IPS-18c (cell line): ENCODE results near the gene ACTN4.

Experiments
- H3K4me3 ChIP-seq: 2 replicates; pipeline ENCODE4 v1.7.0; 2013; ENCODE audit warnings: low read depth, mild to moderate bottlenecking, low read length, moderate library complexity; ENCODE audit not compliant: insufficient read depth
- H3K9me3 ChIP-seq: one replicate; pipeline ENCODE4 v1.6.1; 2013; ENCODE audit warnings: mild to moderate bottlenecking, low read length, moderate library complexity; ENCODE audit not compliant: control insufficient read depth, insufficient read depth

ACTN4 gene

DNA sequence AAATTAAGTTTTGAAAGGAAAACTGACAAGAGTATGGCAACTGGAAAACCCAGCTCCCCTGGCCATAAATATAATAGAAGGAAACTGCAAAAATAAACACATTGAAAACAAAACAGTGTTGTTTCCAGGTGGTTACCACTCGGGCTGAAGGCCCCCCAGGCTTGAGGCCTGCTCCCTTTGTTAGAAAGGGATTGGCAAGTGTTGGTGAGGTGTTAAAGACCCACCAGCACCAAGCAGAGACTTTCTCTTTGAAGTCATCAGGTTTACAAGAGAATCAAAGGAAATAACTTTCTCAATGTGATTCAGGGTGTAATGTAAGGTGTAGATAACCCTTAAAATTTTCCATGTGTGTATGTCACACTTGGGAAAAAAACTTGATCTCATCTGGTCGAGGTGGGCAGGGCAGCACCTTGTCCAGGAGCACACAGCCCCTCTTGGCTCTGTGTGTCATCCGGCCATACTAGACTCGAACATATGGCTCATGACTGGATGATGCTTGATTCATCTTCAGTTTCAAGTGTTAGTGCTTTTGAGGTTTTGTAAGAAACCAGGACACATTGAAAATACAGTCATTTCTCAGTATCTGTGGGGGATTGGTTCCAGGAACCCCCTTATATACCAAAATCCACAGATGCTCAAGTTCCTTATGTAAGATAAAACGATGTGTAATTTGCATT is 7.8 kb downstream of the ACTN4 start:
- Histone ChIP-seq H3K9me3 (no peaks in the 10 kb centered on the region), H3K4me3 (no peak overlapping the region)

DNA sequence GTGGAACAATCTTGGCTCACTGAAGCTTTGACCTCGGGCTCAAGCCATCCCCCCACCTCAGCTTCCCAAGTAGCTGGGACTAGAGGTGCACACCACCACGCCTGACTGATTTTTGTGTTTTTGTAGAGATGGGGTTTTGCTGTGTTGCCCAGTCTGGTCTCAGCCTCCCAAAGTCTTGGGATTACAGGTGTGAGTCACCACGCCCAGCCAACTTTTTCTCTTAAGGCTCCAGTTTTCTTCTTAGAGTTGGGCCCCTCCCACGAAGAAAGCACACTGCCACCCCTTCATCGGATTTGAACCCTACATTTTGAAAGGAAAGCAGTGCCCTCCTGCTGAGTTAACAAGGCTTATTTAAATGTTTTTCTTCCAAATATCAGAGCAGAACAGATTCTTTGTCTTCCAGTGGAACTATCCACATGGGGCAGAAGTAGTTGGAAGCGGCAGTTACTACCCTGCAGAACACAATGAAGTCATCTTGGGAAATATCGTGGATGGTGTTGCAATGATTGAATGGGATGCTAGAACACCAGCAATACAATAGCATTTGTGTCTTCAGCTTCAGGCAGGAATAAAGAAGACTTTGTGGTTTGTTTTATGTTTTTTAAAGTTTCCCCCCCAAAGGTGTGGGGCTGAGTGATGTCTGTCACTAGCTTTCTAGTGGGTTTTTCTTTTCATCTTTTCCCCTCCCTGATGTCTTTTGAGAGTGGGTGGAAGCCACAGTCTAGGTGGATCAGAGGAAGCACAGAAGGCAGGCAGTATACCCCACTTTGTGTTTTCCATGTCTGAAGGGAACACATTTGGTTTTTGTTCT is 8.9 kb downstream of the ACTN4 start:
- no peak overlapping the region for H3K4me3 ChIP-seq
- H3K9me3 ChIP-seq: no peaks in the 10 kb centered on the region

DNA sequence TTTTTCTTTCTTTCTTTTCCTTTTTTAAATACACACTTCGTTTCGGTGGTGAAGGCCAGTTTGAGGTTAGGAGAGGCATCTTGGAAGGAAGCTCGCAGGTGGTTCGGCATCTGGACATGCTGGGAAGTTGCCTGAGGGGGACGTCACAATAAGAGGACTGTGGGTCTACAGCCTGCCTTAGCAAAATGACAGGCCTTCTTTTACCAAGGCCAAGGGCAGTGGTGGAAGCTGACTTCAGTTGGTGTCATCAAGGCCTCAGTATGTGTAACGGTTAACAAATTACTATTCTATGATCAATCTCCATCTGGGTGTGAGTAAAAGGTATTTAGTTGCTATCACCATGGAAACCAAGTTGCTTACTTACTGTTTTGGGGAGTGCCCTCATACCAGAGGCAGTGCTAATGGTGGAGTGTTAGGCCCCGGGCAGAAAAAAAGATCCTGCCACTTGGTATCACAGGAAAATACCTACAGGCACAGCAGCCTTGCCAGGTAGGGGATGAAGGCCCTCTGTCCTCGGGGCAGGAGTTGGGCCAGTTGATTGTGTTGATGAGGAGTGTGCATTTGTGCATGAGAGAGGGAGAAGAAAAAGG is 10.3 kb downstream of the ACTN4 start:
- H3K4me3 ChIP-seq: no peak overlapping the region
- H3K9me3 ChIP-seq: no peaks in the 10 kb centered on the region

DNA sequence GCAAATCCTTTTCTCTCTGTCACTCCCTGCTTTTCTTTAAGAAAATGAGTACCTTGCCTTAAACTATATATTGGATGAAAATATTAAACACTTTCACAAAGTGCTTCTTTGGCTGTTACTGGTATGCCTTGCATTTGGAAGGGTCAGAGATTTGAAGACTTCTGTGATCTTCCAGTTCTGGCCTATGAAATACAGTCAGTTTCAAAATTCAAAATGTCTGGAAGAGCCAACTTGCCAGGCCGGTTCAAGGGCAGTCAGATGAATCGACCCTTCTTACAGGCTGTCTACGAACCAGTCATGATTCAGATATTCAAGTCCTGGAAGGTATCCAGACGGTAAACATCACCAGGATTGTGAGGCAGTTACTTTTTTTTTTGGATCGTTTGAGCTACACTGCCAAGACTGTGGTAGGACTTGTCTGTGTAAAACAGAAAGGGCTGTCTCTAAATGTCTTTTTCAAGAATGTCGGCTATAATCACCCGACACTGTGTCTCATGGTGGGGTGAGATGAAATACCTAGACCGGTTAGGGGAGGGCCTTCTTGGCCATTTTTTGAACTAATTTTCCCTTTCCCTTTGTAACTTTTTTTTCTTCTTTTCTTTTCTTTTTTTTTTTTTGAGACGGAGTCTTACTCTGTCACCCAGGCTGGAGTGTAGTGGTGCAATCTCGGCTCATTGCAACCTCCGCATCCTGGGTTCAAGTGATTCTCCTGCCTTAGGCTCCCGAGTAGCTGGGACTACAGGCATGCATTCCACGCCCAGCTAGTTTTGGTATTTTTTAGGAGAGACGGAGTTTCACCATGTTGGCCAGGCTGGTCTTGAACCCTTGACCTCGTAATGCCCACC is 11.2 kb downstream of the ACTN4 start:
- Histone ChIP-seq H3K4me3 (no peak overlapping the region), H3K9me3 (no peaks in the 10 kb centered on the region)

DNA sequence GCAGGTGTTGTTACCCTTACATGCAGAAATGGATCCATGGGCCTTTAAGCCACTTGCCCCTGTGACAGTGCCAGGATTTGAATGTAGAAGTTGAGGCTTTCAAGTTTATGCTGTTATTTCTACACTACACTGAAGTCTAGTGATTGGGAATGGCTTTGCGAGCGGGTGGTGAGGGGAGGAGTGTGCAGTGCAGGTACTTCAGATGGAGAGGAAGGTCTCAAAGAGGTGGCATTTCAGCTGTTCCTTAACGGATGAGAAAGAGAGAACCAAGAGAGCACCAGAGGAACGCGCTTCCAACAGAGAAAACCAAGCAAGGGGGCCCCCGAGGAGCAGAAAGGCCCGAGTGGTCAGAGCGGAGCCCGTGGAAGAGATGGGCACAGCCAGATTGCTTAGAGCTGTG is 13.3 kb downstream of the ACTN4 start:
- H3K9me3 ChIP-seq: no peaks in the 10 kb centered on the region
- H3K4me3 ChIP-seq: no peak overlapping the region

GRCh38 chr19:38661136-38661535 is 13.7 kb downstream of the ACTN4 start:
- no peaks in the 10 kb centered on the region for H3K9me3 ChIP-seq

GRCh38 chr19:38661996-38662395 is 14.5 kb downstream of the ACTN4 start:
- Histone ChIP-seq H3K9me3 (no peaks in the 10 kb centered on the region), H3K4me3 (no peak overlapping the region; the same call in 1 of the 2 replicates)

More at GRCh38 chr19:38661136-38661535, 13.7 kb downstream of the ACTN4 start:
- no peak overlapping the region for H3K4me3 ChIP-seq

- no peak overlapping the region for H3K4me3 ChIP-seq
- H3K9me3 ChIP-seq: no peaks in the 10 kb centered on the region
Measured at GRCh38 chr19:38662537-38663155, 15.2 kb downstream of the ACTN4 start.

GRCh38 chr19:38663156-38663651 is 15.8 kb downstream of the ACTN4 start:
- H3K4me3 ChIP-seq: no peak overlapping the region
- H3K9me3 ChIP-seq: no peaks in the 10 kb centered on the region

DNA sequence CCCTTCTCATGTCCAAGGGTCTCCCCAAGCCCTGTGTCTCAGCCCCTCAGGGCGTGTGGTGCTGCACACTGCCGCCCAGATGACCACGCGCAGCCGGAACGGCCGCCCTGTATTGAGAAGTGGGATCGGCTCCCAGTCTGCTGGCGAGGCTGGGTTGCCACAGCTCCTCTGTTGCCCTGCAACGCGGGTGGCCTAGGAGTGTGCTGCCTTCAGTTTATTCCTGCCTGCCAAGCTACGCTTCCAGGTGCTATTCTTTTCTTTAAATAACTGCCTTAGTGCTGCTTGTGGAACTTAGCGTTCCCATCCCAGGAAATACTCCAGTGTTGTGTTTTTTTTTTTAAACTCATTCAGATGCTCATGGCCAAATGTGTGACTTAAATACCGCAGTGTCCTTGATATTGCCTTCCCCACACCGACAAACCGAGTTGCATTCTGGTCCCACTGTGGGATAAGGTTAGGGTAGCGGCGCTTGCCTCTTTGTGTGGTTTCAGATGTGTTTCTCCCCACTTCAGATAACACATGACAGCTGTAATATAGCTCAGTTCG is 16.6 kb downstream of the ACTN4 start:
- H3K4me3 ChIP-seq: no peak overlapping the region
- no peaks in the 10 kb centered on the region for H3K9me3 ChIP-seq

DNA sequence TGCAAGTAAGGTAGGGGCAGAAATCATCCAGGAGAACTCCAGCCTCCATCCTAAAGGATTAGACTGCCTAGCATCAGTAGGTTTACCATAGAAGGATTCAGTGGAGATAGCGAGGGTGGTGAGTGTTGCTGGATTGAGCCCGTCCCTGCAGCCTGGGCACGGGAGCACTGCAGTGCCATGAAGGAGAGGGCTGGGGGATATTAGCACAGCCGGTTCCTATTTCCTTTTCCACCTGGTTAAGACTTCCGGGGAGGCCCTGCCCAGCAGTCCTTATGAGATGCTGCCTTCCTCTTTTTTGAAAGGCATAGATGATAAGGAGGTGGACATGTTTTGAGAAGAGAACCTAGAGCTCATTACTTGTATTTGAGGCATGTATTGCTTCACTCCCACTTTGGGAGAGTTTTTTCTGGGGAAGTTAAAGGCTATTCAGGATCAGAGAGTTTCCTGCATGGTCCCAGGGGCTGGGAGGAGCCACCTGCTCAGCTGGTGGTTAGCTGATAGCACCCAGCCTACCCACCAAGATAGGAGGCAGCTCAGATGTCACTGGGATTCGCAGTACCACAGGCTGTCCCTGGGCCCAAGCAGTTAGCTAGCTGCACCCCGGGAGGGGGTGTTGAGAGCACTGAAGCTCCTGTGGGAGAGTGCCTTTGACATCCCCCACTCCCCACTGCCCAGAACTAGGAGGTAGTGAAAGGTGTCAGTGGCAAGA is 17.2 kb downstream of the ACTN4 start:
- no peaks in the 10 kb centered on the region for H3K9me3 ChIP-seq
- 0 out of 2 replicates have a peak overlapping the region, but pooled peaks have one; percentile 10 for H3K4me3 ChIP-seq

DNA sequence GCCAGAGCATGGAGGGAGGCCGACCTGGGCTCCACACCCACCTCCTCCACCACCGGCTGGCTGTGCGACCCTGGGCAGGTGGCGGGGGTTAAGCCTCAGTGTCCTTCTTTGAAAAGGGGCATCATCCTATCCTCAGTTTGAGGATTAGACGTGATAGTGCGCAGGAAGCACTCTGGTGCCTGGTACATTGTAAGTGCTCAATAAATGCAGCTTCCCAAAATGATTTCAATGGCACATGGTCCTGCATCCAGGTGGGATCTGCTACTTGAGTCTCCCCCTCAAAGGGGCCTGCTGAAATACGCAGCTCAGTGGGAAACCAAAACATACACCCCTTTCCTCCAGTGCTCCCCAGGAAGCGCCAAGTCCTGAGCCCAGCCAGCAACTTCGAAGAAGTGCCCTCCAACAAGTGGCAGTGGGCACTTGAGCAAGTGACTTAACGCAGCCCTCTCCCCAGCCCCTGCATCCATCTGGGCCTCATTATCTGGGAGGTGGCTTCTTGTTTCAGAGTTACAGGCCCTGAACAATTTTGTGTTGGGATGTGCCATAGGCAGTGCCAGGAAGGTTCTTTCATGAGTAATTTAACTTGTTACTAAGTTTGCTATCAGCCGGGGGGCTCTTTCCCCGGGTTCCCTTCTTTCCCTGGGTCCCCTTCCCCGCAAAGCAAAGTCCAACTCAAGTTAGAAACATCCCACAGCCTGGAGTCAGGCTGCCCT is 17.9 kb downstream of the ACTN4 start:
- H3K9me3 ChIP-seq: no peaks in the 10 kb centered on the region
- 0 out of 2 replicates have a peak overlapping the region, but pooled peaks have one; percentile 10 for H3K4me3 ChIP-seq

DNA sequence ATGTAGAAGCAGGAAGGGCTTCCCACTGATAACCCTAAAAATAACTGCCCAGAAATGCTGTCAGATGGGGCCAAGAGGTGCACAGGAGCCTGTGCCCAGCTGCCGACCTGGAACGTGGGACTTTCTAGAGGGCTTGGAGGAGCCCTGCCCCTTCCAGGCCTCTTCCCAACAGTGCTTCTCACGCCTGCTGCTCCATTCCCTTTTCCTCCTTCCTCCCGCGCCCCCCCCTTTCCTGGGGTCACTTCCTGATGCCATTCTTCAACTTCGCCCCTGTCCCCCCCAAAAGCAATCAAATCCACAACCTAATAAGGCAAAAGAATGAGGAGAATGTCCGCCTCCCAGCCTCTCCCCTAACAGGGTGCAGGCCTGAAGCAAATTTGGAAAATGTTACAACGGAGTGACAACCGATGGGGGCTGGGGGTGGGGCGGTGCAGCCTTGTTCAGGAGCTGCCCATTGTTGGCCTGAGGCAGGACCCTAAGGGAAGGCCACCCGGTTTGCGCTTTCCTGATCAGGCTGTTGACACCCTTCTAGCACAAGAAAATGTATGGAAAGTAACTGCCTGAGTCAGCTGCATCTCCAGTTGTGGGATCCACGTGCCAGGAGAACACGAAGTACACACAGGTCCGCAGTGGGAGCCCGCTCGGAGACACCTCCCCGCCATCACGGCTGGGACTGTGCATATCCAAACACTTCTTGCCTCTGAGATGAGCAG is 18.7 kb downstream of the ACTN4 start:
- Histone ChIP-seq H3K9me3 (no peaks in the 10 kb centered on the region), H3K4me3 (peak overlapping the region; percentile 1; the same call in 1 of the 2 replicates)

GRCh38 chr19:38666663-38667511 is 19.4 kb downstream of the ACTN4 start:
- peak overlapping the region; percentile 1; the same call in 1 of the 2 replicates for H3K4me3 ChIP-seq
- no peaks in the 10 kb centered on the region for H3K9me3 ChIP-seq
